ENCODE results near the gene ARL14EP. TPM values are rescaled to one million over a fixed set of nuclear protein-coding genes. Genes with fewer than 3 reads are reported as not detected.
A peak's percentile ranks its signal among the peaks of the same experiment; 100 is the strongest.

Gene ARL14EP
- polyA plus RNA-seq, 1 donor (not counting 4 experiments of a cell fraction or from before 2014, with no cell fraction given) = 32.6 TPM

DNA sequence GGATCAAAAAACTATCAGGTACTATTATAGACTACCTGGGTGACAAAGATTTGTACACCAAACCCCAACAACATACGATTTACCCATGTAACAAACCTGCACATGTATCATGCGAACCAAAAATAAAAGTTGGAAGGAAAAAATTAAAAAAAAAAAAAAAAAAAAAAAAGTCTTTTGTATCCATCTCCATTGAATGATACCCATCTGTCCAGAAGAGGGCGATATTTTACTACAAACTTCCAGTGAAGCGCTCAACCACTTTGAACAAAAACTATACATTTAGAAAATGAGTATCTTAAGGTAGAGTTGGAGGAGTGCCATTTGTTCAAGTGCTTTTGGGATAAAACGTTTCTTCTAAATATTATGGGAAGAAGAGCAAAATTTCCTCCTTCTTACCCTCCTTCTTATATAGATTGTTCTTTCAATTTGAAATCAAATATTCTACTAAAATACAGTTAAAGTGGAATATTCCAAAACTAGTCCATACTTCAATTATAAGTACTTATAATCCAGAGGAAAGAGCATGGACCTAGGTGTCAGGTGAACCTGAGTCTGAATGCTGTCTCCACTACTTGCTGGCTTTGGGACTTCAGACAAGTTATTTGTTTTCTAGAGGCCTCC lies 23.3 kb downstream of the ARL14EP start:
- H3K79me2 ChIP-seq (ENCODE audit: control insufficient read depth, insufficient read depth, low read length) = no peaks in the 10 kb centered on the region
- H3K36me3 ChIP-seq (ENCODE audit: control insufficient read depth in 2 of 2, extremely low read depth in 1 of 2, insufficient read depth in 2 of 2, low read length in 2 of 2) = no peaks in the 10 kb centered on the region
- no peaks in the 10 kb centered on the region for H3K4me1 ChIP-seq (ENCODE audit: control insufficient read depth, extremely low read depth, insufficient read depth, low read length)
- H3K27me3 ChIP-seq (ENCODE audit: control insufficient read depth, extremely low read depth, insufficient read depth, low read length) = no peaks in the 10 kb centered on the region
- no peak for TF ChIP-seq EZH2 (IDR thresholded peaks at IDR 0.05; ENCODE audit: low read length)
- TF ChIP-seq, protein P1, sequence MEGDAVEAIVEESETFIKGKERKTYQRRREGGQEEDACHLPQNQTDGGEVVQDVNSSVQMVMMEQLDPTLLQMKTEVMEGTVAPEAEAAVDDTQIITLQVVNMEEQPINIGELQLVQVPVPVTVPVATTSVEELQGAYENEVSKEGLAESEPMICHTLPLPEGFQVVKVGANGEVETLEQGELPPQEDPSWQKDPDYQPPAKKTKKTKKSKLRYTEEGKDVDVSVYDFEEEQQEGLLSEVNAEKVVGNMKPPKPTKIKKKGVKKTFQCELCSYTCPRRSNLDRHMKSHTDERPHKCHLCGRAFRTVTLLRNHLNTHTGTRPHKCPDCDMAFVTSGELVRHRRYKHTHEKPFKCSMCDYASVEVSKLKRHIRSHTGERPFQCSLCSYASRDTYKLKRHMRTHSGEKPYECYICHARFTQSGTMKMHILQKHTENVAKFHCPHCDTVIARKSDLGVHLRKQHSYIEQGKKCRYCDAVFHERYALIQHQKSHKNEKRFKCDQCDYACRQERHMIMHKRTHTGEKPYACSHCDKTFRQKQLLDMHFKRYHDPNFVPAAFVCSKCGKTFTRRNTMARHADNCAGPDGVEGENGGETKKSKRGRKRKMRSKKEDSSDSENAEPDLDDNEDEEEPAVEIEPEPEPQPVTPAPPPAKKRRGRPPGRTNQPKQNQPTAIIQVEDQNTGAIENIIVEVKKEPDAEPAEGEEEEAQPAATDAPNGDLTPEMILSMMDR (optimal IDR thresholded peaks at IDR 0.05 in 1 of 3, IDR thresholded peaks at IDR 0.05 in 1 of 3, conservative IDR thresholded peaks at IDR 0.05 in 1 of 3; ENCODE audit: extremely low read depth in 1 of 3, insufficient read depth in 2 of 3, low read length in 3 of 3) = peak in 2 of 3 experiments; percentile 26 to 28
- no peak overlapping the region for H3K4me3 ChIP-seq (ENCODE audit: control insufficient read depth in 2 of 3, extremely low read depth in 1 of 3, insufficient read depth in 2 of 3, low read depth in 1 of 3, low read length in 3 of 3)
- H3K9me3 ChIP-seq (ENCODE audit: control insufficient read depth, low read depth, low read length) = no peaks in the 10 kb centered on the region
- dilution Hi-C loops (cut with MboI; ENCODE audit: extremely low pct_ligation_motif_present, low sequenced_read_pairs) = no loop called here
- DNase-seq (ENCODE audit: low read depth, low spot score) = no peak
- H3K9ac ChIP-seq (ENCODE audit: control insufficient read depth, extremely low read depth, insufficient read depth, low read length) = no peak overlapping the region
- no peak overlapping the region for H2AFZ ChIP-seq (ENCODE audit: control insufficient read depth, low read length)
- H4K20me1 ChIP-seq (ENCODE audit: control insufficient read depth, extremely low read depth, insufficient read depth, low read length) = no peaks in the 10 kb centered on the region
- H3K9me1 ChIP-seq (ENCODE audit: control insufficient read depth, extremely low read depth, insufficient read depth, low read length) = no peaks in the 10 kb centered on the region
- no peak overlapping the region for H3K4me2 ChIP-seq (ENCODE audit: control insufficient read depth, extremely low read depth, insufficient read depth, low read depth, low read length)
- FAIRE-seq = no peak
- H3K27ac ChIP-seq (ENCODE audit: control insufficient read depth, insufficient read depth, low read length) = no peak overlapping the region

DNA sequence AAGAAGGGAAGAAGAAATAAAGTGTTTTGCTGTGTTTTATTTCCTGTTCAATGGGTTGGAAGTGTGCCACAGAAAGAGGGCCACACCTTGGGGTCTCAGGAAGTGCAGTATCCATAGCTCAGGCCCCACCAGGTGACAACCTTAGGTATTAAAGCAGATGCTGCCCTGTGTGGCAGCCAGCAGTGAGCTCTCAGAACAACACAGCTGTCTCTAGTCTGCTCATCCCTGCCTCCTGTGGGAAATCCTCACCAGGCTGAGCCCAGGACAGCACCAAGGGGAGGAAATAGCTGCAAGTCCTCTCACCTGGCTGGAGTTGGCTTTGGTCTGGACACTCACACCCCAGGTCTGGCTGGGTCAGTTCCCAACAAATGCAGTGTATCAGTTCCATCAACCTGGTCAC lies 25.1 kb downstream of the ARL14EP start:
- Histone ChIP-seq H3K27ac (ENCODE audit: control insufficient read depth, insufficient read depth, low read length) (no peak overlapping the region), H3K27me3 (ENCODE audit: control insufficient read depth, extremely low read depth, insufficient read depth, low read length) (no peaks in the 10 kb centered on the region), H3K36me3 (ENCODE audit: control insufficient read depth in 2 of 2, extremely low read depth in 1 of 2, insufficient read depth in 2 of 2, low read length in 2 of 2) (no peaks in the 10 kb centered on the region), H3K4me3 (ENCODE audit: control insufficient read depth in 2 of 3, extremely low read depth in 1 of 3, insufficient read depth in 2 of 3, low read depth in 1 of 3, low read length in 3 of 3) (no peak overlapping the region), H3K79me2 (ENCODE audit: control insufficient read depth, insufficient read depth, low read length) (no peaks in the 10 kb centered on the region), H2AFZ (ENCODE audit: control insufficient read depth, low read length) (no peak overlapping the region), H3K9me3 (ENCODE audit: control insufficient read depth, low read depth, low read length) (no peaks in the 10 kb centered on the region), H3K9ac (ENCODE audit: control insufficient read depth, extremely low read depth, insufficient read depth, low read length) (no peak overlapping the region), H3K4me1 (ENCODE audit: control insufficient read depth, extremely low read depth, insufficient read depth, low read length) (no peaks in the 10 kb centered on the region), H3K4me2 (ENCODE audit: control insufficient read depth, extremely low read depth, insufficient read depth, low read depth, low read length) (no peak overlapping the region), H3K9me1 (ENCODE audit: control insufficient read depth, extremely low read depth, insufficient read depth, low read length) (no peaks in the 10 kb centered on the region), H4K20me1 (ENCODE audit: control insufficient read depth, extremely low read depth, insufficient read depth, low read length) (no peaks in the 10 kb centered on the region)
- dilution Hi-C loops (cut with MboI; ENCODE audit: extremely low pct_ligation_motif_present, low sequenced_read_pairs) = no loop called here
- no peak for FAIRE-seq
- TF ChIP-seq, protein P1 (optimal IDR thresholded peaks at IDR 0.05 in 1 of 3, IDR thresholded peaks at IDR 0.05 in 1 of 3, conservative IDR thresholded peaks at IDR 0.05 in 1 of 3; ENCODE audit: extremely low read depth in 1 of 3, insufficient read depth in 2 of 3, low read length in 3 of 3) = no peak
- no peak for DNase-seq (ENCODE audit: low read depth, low spot score)

All from keratinocyte (primary cell).